ENCODE measurements around the gene MAT1A.

MAT1A gene

DNA sequence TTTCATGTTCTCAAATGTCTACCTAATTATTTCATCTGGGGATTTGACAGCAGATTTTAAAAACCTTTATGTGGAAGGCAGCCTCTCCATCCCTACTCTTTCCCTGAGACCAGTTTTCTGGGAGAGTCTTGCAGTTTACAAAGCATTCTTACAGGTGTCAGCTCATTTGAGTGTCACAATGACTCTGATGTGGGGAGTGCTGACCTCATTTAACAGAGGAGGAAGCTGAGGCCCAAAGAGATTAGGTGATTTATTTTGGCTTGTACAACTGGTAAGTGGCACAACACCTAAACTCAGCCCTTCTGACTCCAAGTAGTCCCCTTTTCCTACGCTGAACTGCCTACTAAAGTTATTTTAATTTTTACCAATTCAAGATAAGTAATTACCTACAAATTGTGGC, 33.3 kb upstream of the MAT1A start:
- H3K27me3 ChIP-seq (replicated peaks; ENCODE audit: control insufficient read depth, insufficient read depth, low read length), result no peaks in the 10 kb centered on the region
- no peak overlapping the region for H3K4me3 ChIP-seq (replicated peaks; ENCODE audit: low read depth, low read length)
- TF ChIP-seq CTCF (IDR thresholded peaks at IDR 0.05; ENCODE audit: insufficient read depth, low read length, poor library complexity, severe bottlenecking), result no peak
- no peak for DNase-seq (ENCODE audit: extremely low read depth, insufficient read length)
- no peaks in the 10 kb centered on the region for H3K36me3 ChIP-seq (ENCODE audit: control insufficient read depth, insufficient read depth, low read length)

GRCh38 chr10:80322158-80322557, 32.7 kb upstream of the MAT1A start:
- TF ChIP-seq CTCF (IDR thresholded peaks at IDR 0.05; ENCODE audit: insufficient read depth, low read length, poor library complexity, severe bottlenecking), result no peak
- DNase-seq (ENCODE audit: extremely low read depth, insufficient read length), result no peak
- Histone ChIP-seq H3K36me3 (ENCODE audit: control insufficient read depth, insufficient read depth, low read length) (no peaks in the 10 kb centered on the region), H3K4me3 (replicated peaks; ENCODE audit: low read depth, low read length) (no peak overlapping the region), H3K27me3 (replicated peaks; ENCODE audit: control insufficient read depth, insufficient read depth, low read length) (no peaks in the 10 kb centered on the region)

DNA sequence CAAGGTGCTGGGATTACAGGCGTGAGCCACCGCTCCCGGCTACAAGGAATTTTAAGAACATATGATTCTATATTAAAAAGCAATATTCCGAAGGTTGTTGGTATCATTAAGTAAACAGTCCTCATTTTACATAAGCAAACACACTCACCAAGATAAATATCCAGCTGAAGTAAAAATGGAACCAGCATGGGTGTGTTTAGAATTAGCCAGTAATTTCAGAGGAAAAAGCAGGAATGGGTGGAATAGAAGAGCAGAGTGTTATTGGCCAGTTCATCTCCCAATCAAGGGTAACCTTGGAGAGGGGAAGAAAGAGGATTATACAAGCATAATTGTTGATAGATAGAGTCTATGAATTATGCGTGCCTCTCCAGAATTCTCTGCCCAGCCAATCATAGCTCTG, 31.7 kb upstream of the MAT1A start:
- Histone ChIP-seq H3K4me3 (replicated peaks; ENCODE audit: low read depth, low read length) (no peak overlapping the region), H3K36me3 (ENCODE audit: control insufficient read depth, insufficient read depth, low read length) (no peaks in the 10 kb centered on the region), H3K27me3 (replicated peaks; ENCODE audit: control insufficient read depth, insufficient read depth, low read length) (no peaks in the 10 kb centered on the region)
- no peak for DNase-seq (ENCODE audit: extremely low read depth, insufficient read length)
- TF ChIP-seq CTCF (IDR thresholded peaks at IDR 0.05; ENCODE audit: insufficient read depth, low read length, poor library complexity, severe bottlenecking), result no peak

DNA sequence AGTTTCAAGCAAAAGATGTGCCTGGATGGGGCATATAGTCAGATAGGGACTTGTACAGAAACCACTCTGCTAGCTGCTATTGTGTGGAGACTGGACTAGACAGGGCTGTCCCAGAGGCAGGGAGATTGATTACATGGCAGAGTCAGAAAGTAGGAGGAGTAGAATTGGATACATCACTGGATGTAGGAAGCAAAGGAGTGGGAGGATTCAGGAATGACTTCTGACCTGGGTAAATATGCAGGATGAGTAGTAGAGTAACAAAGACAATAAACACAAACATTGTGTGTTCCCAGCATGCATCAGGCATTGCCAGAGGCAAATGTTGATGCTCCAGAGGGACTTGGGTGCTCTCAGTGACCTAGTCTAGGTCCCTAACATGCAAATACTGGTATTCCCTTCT, 30.9 kb upstream of the MAT1A start:
- no peaks in the 10 kb centered on the region for H3K36me3 ChIP-seq (ENCODE audit: control insufficient read depth, insufficient read depth, low read length)
- no peaks in the 10 kb centered on the region for H3K27me3 ChIP-seq (replicated peaks; ENCODE audit: control insufficient read depth, insufficient read depth, low read length)
- no peak overlapping the region for H3K4me3 ChIP-seq (replicated peaks; ENCODE audit: low read depth, low read length)
- TF ChIP-seq CTCF (IDR thresholded peaks at IDR 0.05; ENCODE audit: insufficient read depth, low read length, poor library complexity, severe bottlenecking), result no peak
- no peak for DNase-seq (ENCODE audit: extremely low read depth, insufficient read length)

GRCh38 chr10:80319725-80320290, 30.4 kb upstream of the MAT1A start:
- no peak for DNase-seq (ENCODE audit: extremely low read depth, insufficient read length)
- no peak for TF ChIP-seq CTCF (IDR thresholded peaks at IDR 0.05; ENCODE audit: insufficient read depth, low read length, poor library complexity, severe bottlenecking)
- H3K4me3 ChIP-seq (replicated peaks; ENCODE audit: low read depth, low read length), result no peak overlapping the region
- no peaks in the 10 kb centered on the region for H3K36me3 ChIP-seq (ENCODE audit: control insufficient read depth, insufficient read depth, low read length)
- no peaks in the 10 kb centered on the region for H3K27me3 ChIP-seq (replicated peaks; ENCODE audit: control insufficient read depth, insufficient read depth, low read length)

DNA sequence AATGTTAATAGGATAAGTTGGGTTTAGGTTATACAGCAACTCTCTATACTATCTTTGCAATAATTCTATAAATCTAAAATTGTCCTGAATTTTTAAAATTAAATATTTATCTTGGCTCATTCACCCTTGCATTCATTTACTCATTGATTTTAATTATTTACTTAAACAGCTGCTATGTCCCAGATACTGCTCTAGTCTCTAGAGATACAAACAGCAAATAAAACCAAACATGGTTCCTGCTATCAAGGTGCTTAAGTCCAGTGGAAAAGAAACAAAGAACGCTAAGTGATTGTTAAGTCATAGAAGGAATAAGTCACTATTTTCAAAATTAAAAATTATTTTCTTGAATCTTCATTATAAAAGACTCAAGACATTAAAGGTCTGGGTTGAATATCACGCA, 29.9 kb upstream of the MAT1A start:
- Histone ChIP-seq H3K36me3 (ENCODE audit: control insufficient read depth, insufficient read depth, low read length) (no peaks in the 10 kb centered on the region), H3K27me3 (replicated peaks; ENCODE audit: control insufficient read depth, insufficient read depth, low read length) (no peaks in the 10 kb centered on the region), H3K4me3 (replicated peaks; ENCODE audit: low read depth, low read length) (no peak overlapping the region)
- no peak for TF ChIP-seq CTCF (IDR thresholded peaks at IDR 0.05; ENCODE audit: insufficient read depth, low read length, poor library complexity, severe bottlenecking)
- no peak for DNase-seq (ENCODE audit: extremely low read depth, insufficient read length)

Data from GM06990 (cell line).